ENCODE data around the gene TRPM8. TPM values are rescaled to one million over a fixed set of nuclear protein-coding genes. Genes with fewer than 3 reads are reported as not detected.

Gene TRPM8
- total RNA-seq, 2 donors from 2014 or later = not detected

GRCh38 chr2:233928594-233929351 lies 11.6 kb downstream of the TRPM8 start:
- peak in 1 of 2 donors; percentile 21 for DNase-seq (ENCODE audit: low spot score in 2 of 2)
- ATAC-seq = peak in 1 of 2 donors; percentile 72
- Mint-ChIP-seq H3K9me3 (no peaks in the 10 kb centered on the region), H3K36me3 (no peaks in the 10 kb centered on the region), H3K27ac (no peak overlapping the region)

GRCh38 chr2:233929352-233930022 lies 12.3 kb downstream of the TRPM8 start:
- no peak overlapping the region for H3K27ac Mint-ChIP-seq
- DNase-seq (ENCODE audit: low spot score in 2 of 2) (no peak), ATAC-seq (peak in 1 of 2 donors; percentile 31)
- no peaks in the 10 kb centered on the region for H3K36me3 Mint-ChIP-seq
- no peaks in the 10 kb centered on the region for H3K9me3 Mint-ChIP-seq

GRCh38 chr2:233934524-233934923 lies 17.4 kb downstream of the TRPM8 start:
- H3K9me3 Mint-ChIP-seq = no peaks in the 10 kb centered on the region
- peaks cover 0 to 5% of the 10 kb centered on the region in 2 donors for H3K36me3 Mint-ChIP-seq
- ATAC-seq (no peak), DNase-seq (ENCODE audit: low spot score in 2 of 2) (no peak)
- H3K27ac Mint-ChIP-seq = no peak overlapping the region

- no peaks in the 10 kb centered on the region for H3K9me3 Mint-ChIP-seq
- H3K36me3 Mint-ChIP-seq = peaks cover 0 to 5% of the 10 kb centered on the region in 2 donors
- ATAC-seq (no peak), DNase-seq (ENCODE audit: low spot score in 2 of 2) (no peak)
- no peak overlapping the region for H3K27ac Mint-ChIP-seq
These were observed 18.3 kb downstream of the TRPM8 start for GRCh38 chr2:233935426-233935825.

GRCh38 chr2:233936089-233936488 lies 18.9 kb downstream of the TRPM8 start:
- no peak overlapping the region for H3K27ac Mint-ChIP-seq
- ATAC-seq = no peak

GRCh38 chr2:233938676-233939370 lies 21.6 kb downstream of the TRPM8 start:
- Mint-ChIP-seq H3K9me3 (no peaks in the 10 kb centered on the region), H3K36me3 (peaks cover 2 to 5% of the 10 kb centered on the region in 2 donors), H3K27ac (no peak overlapping the region)
- no peak for DNase-seq (ENCODE audit: low spot score in 2 of 2)
- ATAC-seq = no peak

More at GRCh38 chr2:233936089-233936488, 18.9 kb downstream of the TRPM8 start:
- Mint-ChIP-seq H3K36me3 (peaks cover 0 to 5% of the 10 kb centered on the region in 2 donors), H3K9me3 (no peaks in the 10 kb centered on the region)
- no peak for DNase-seq (ENCODE audit: low spot score in 2 of 2)

- Mint-ChIP-seq H3K27ac (no peak overlapping the region), H3K36me3 (peaks cover 5 to 7% of the 10 kb centered on the region in 2 donors), H3K9me3 (no peaks in the 10 kb centered on the region)
- DNase-seq (ENCODE audit: low spot score in 2 of 2) (no peak), ATAC-seq (no peak)
These were observed 23.5 kb downstream of the TRPM8 start for GRCh38 chr2:233940376-233941276.

- DNase-seq (ENCODE audit: low spot score in 2 of 2) (no peak), ATAC-seq (no peak)
- peaks cover 5 to 7% of the 10 kb centered on the region in 2 donors for H3K36me3 Mint-ChIP-seq
- H3K27ac Mint-ChIP-seq = no peak overlapping the region
- H3K9me3 Mint-ChIP-seq = no peaks in the 10 kb centered on the region
These were observed 25.6 kb downstream of the TRPM8 start for GRCh38 chr2:233942731-233943130.

- peak overlapping the region in 1 of 2 donors; percentile 85 for H3K27ac Mint-ChIP-seq
- ATAC-seq (peak in 1 of 2 donors; percentile 24), DNase-seq (ENCODE audit: low spot score in 2 of 2) (no peak)
- no peaks in the 10 kb centered on the region for H3K9me3 Mint-ChIP-seq
- peaks cover 0 to 7% of the 10 kb centered on the region in 2 donors for H3K36me3 Mint-ChIP-seq
These were observed 27.1 kb downstream of the TRPM8 start for GRCh38 chr2:233944269-233944668.

GRCh38 chr2:233944722-233945121 lies 27.5 kb downstream of the TRPM8 start:
- no peak overlapping the region for H3K27ac Mint-ChIP-seq
- ATAC-seq (peak in 1 of 2 donors; percentile 83), DNase-seq (ENCODE audit: low spot score in 2 of 2) (no peak)
- H3K9me3 Mint-ChIP-seq = no peaks in the 10 kb centered on the region
- peaks cover 0 to 7% of the 10 kb centered on the region in 2 donors for H3K36me3 Mint-ChIP-seq

GRCh38 chr2:233945146-233945545 lies 28.0 kb downstream of the TRPM8 start:
- Mint-ChIP-seq H3K36me3 (peaks cover 0 to 7% of the 10 kb centered on the region in 2 donors), H3K27ac (no peak overlapping the region), H3K9me3 (no peaks in the 10 kb centered on the region)
- ATAC-seq (no peak), DNase-seq (ENCODE audit: low spot score in 2 of 2) (no peak)

- DNase-seq (ENCODE audit: low spot score in 2 of 2) = no peak
- ATAC-seq = peak in 1 of 2 donors; percentile 73
- no peak overlapping the region for H3K27ac Mint-ChIP-seq
- H3K36me3 Mint-ChIP-seq = no peaks in the 10 kb centered on the region
- H3K9me3 Mint-ChIP-seq = no peaks in the 10 kb centered on the region
These were observed 33.1 kb downstream of the TRPM8 start for GRCh38 chr2:233950078-233950825.

- no peak for DNase-seq (ENCODE audit: low spot score in 2 of 2)
- Mint-ChIP-seq H3K27ac (no peak overlapping the region), H3K36me3 (no peaks in the 10 kb centered on the region), H3K9me3 (no peaks in the 10 kb centered on the region)
- no peak for ATAC-seq
These were observed 35.2 kb downstream of the TRPM8 start for GRCh38 chr2:233952335-233952734.

GRCh38 chr2:233953087-233953801 lies 36.1 kb downstream of the TRPM8 start:
- DNase-seq (ENCODE audit: low spot score in 2 of 2) = no peak
- ATAC-seq = no peak
- H3K36me3 Mint-ChIP-seq = no peaks in the 10 kb centered on the region
- H3K9me3 Mint-ChIP-seq = no peaks in the 10 kb centered on the region
- no peak overlapping the region for H3K27ac Mint-ChIP-seq

- no peaks in the 10 kb centered on the region for H3K9me3 Mint-ChIP-seq
- no peak for DNase-seq (ENCODE audit: low spot score in 2 of 2)
- peak in 1 of 2 donors; percentile 86 for ATAC-seq
- H3K27ac Mint-ChIP-seq = no peak overlapping the region
- H3K36me3 Mint-ChIP-seq = no peaks in the 10 kb centered on the region
These were observed 43.0 kb downstream of the TRPM8 start for GRCh38 chr2:233960203-233960602.

Measured in activated naive CD4-positive, alpha-beta T cell treated with anti-CD3 and anti-CD28 coated beads, Interleukin-2, amount 50 U/mL, for 72 hours (primary cell).